GM21619 (cell line): Measurements from ENCODE around the gene PRKAA2.
"Not testable (repeated sequence)": the region's sequence is repeated elsewhere in the genome, so short reads cannot be mapped to it uniquely, and the experiment has no call there.

Source experiments
- ATAC-seq: cut with Tn5 transposase; IDR thresholded peaks from one replicate; pipeline ENCODE4 v1.9.1; 2021; ENCODE audit not compliant: unreplicated experiment

PRKAA2 gene

DNA sequence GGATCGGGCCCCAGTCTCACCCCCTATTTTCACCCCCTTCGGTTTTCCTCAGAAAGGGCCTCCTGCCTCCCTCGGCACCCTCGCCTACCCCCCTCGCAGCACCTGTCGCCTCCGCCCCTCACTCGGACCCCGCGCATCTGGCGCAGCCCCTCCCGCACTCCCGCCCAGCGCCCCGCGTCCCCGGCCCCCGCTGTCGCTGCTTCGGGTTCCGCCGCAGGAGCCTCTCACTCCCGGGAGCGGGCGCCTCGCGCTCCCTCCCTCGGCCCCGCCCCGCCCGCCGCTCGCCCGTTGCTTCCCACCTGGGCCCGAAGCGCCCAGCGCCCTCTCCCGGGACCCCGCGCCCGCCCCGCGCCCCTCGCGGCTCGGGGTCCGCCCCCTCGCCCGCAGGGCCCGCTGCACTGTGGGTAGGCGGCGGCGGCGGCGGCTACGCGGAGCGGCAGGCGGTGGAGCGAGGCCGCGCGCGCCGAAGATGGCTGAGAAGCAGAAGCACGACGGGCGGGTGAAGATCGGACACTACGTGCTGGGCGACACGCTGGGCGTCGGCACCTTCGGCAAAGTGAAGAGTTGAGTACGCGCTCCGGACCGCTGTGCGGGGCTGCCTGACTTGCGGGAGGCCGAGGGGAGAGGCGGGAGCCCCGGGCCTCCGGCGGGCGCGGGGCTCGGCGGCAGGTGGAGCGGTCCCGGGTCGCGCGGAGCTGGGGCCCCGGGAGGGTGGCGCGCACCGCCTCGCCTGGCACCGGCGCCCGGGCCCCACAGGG lies at the start of gene PRKAA2:
PRKAA2 (plus strand) TSS at position 396 of the 758 bp plus-strand sequence; CDS start at position 470, 74 bp downstream.
- no peak for ATAC-seq

DNA sequence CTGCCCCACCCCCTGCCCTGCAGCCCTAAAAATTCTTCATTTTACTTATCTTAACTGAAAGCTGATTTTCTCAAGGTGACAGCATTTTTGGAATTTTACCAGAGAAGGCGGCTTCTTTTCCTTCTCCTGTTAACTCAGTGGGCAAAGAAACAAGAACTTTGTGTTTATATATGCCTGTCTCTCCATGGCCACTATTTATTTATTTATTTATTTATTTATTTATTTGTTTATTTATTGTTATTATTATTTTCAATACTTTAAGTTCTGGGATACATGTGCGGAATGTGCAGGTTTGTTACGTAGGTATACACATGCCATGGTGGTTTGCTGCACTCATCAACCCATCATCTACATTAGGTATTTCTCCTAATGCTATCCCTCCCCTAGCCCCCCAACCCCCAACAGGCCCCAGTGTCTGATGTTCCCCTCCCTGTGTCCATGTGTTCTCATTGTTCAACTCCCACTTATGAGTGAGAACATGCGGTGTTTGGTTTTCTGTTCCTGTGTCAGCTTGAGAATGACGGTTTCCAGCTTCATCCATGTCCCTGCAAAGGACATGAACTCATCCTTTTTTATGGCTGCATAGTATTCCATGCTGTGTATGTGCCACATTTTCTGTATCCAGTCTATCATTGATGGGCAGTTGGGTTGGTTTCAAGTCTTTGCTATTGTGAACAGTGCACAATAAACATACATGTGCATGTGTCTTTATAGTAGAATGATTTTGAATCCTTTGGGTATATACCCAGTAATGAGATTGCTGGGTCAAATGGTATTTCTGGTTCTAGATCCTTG lies 49.5 kb upstream of the PRKAA2 start:
- not testable (repeated sequence) for ATAC-seq

DNA sequence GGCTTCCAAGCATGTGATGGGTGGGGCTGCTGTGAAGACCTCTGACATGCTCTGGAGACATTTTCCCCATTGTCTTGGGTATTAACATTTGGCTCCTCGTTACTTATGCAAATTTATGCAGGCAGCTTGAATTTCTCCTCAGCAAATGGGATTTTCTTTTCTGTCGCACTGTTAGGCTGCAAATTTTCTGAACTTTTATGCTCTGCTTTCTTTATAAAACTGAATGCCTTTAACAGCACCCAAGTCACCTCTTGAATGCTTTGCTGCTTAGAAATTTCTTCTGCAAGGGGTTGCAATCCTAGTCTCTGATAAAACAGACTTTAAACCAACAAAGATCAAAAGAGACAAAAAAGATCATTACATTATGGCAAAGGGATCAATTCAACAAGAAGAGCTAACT lies 35.0 kb upstream of the PRKAA2 start:
- not testable (repeated sequence) for ATAC-seq

DNA sequence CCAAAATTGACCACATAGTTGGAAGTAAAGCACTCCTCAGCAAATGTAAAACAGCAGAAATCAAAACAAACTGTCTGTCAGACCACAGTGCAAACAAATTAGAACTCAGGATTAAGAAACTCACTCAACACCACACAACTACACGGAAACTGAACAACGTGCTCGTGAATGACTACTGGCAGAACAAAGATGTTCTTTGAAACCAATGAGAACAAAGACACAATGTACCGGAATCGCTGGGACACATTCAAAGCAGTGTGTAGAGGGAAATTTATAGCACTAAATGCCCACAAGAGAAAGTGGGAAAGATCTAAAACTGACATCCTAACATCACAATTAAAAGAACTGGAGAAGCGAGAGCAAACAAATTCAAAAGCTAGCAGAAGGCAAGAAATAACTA lies 34.3 kb upstream of the PRKAA2 start:
- not testable (repeated sequence) for ATAC-seq

DNA sequence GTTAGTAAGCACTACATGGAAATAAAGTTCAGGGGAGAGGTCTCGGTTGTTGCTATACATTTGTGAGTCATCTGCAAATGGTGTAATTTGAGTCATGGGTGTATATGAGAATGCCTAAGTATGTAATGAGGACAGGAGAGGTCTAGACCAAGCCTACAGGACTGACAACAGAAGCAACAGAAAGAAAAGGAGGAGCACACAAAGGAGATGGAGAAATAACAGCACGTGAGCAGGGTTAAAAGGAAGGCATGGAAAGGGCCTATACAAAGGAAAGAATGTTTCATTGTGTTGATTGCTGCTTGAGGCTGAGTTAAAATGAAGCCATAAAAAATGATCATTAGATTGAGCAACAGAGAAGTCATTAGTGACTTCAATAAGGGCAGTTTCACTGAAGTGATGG lies 28.0 kb upstream of the PRKAA2 start:
- ATAC-seq: no peak

DNA sequence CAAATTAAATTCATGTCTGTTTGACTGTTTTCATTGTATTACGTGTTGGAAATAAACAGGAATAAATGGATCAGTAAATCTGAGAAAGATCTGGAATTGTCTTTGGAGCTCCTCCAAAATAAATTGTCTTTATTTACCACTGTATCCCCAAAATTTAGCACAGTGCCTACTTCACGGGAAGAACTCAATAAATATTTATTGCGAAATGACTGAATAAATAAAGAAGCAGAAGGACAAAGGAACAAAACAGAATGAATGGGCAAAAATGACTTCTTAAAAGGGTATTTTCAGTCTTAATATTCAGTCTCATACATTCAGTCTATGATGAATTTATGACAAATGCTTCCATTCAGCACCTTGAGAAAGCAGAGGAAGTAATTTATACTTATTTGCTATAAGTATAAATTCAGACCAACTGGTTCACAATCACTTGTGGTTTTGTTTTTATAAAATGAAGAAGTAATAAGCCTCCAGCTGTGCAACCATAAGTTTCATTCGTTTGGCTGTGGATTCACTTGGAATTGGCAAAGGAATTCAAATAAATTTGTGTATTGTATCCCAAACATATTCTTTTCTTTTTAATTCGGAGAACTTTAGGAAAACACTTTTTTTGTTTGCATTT lies 19.2 kb upstream of the PRKAA2 start:
- no peak for ATAC-seq

DNA sequence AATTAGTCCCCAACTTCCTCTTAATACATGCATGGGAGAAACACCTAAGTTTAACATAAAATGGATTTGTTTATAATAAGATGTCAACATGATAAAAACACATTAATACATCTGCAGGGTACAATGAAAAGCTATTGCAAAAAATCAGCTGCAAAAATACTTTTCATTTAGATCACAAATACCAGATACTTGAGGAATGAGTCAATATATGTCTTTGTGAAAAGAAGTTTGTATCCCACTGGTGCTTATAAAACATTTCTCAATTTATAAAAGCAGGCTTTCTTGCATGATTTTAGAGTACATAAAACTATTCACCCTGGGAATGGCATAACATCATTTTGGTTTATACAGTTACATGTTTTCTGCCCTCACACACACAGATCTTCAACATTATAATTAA lies 18.6 kb upstream of the PRKAA2 start:
- ATAC-seq: no peak

DNA sequence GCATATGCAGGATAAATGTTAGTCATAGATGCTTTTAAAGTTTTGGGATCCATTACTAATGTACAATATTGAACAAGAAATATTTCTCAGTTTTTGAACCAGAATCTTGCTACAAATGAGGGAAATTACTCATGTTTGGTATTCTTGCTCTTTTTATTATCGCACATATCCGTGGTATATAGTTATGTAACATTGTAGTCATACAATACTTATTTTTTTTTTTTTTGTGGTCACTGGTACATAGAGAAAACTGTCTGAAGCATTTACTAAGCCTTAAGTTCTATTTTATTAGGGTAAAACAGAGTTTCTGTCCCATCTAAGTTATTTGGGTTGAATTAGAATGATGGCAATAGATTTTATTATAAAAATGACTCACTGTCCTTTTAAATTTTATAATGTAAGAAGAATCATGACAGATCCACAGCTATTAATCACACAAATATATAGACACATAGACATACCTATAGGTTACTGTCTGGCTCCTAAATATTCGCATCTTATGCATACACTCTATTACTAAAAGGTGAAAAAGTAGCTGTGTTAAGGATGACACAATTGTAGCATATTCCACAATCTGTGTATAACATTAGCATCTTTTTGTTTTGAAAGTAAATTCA lies 18.0 kb upstream of the PRKAA2 start:
- ATAC-seq: no peak

DNA sequence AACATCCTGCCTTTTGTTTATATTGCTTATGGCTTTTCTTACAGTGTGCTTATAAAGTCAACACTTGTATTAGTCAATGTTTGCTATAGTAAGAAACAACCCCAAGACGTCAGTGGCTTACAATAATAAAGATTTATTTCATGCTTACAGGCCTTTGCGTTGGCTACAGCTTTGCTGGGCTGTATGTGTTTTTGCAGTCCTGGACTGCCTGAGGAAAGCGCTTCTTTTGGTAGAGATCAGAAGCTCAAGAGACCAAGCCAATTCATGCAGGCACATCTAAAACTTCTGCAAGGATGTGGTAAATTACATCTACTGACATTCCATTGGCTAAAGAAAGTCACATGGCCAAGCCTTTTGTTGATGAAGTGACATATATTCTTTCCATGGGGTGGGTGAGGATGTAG lies 17.5 kb upstream of the PRKAA2 start:
- ATAC-seq: no peak

DNA sequence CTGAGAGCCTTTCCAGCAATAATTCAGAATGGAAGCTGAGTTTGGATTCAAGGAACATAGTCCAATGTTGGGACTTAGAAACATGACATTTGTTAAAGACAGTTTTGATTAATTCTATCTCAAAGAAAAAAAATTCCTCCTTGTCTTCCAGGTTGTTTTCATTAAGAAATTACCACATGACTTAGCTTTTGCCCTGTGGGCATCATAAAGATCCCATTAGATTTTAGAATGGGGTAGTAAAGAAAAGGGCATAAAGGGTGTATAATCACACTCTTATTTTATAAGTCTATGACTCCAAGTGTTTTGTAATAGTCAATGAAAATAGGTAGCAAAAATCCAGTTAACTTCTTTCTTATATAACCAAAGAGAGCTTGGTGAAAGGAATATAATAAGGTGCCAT lies 14.3 kb upstream of the PRKAA2 start:
- no peak for ATAC-seq

DNA sequence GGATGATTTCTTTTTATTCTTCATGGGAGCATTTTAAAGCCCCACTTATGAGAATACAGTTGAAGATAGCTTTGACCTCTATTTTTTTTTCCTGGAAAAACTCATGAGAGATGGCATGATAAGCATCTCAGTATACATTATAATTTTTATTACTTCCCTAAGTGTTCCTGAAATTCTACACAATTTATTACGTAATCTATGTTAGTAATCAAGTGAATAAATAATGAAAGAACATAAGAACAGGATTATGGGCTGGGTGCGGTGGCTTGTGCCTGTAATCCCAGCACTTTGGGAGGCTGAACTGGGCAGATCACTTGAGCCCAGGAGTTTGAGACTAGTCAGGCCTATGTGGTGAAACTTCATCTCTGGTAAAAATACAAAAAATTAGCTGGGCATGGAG lies 13.2 kb upstream of the PRKAA2 start:
- no peak for ATAC-seq

DNA sequence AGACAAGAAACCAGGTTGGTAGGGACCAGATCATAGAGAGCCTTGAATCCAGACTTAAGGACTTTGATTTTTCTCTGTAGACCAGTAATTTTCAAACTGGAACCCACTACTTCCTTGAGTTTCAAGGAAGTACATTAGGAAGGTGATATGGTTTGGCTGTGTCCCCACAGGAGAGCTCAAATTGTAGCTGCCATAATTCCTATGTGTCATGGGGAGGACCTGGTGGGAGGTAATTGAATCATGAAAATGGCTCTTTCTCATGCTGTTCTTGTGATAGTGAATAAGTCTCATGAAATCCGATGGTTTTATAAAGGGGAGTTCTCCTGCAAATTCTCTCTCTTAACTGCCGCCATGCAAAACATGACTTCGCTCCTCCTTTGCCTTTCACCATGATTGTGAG lies 10.1 kb upstream of the PRKAA2 start:
- no peak for ATAC-seq

DNA sequence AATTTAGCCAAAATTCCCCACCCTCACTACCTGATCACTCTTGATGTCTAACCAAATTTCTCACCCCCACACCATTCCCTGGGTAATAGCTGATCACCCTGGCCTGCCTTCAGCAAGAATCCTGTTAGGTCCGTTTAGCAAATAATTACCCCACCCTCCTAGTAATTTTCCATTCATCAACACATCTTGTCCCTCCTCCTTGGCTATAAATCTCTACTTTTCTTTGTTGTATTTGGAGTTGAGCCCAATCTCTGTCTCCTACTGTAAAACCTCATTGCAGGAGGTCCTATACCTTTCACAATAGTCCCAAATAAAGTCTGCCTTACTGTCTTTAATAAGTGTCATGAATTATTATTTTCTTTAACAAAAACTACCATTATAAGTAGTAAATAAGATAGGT lies 6.9 kb upstream of the PRKAA2 start:
- no peak for ATAC-seq

DNA sequence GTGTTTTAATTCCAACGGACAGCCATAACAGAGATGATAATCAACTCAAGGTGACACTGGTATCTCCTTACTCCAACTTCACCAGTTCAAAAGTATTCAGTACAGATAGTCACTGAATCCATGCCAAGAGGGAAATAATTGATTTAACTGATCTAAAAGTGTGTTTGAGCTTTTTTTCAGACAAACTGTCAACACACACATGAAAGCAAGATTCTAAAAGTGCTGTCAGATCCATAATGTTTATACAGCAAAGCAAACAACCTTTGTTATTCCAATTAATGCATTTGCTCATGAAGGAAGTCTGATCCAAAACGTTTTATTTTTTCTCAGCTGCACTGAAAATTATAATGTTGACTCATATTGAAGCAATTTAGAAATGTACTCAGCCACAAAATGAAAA lies 5.9 kb upstream of the PRKAA2 start:
- ATAC-seq: no peak

DNA sequence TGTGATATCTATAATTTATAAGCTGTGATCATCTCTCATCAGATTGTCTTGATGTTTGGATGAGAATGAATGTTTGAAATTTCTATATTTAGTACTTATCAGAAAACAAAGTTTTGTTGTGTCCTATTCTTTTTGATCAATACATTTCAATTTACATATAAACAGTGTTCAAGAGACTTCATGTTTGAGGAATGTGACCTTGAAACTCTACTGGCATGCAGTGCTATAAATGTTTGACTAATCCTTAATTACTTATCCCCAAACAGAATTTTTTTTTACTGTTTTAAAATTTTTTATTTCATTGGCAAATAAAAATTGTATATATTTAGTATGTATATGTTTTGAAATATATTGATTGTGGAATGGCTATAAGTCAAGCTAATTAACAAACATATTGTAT lies 1.5 kb upstream of the PRKAA2 start:
- ATAC-seq: no peak

DNA sequence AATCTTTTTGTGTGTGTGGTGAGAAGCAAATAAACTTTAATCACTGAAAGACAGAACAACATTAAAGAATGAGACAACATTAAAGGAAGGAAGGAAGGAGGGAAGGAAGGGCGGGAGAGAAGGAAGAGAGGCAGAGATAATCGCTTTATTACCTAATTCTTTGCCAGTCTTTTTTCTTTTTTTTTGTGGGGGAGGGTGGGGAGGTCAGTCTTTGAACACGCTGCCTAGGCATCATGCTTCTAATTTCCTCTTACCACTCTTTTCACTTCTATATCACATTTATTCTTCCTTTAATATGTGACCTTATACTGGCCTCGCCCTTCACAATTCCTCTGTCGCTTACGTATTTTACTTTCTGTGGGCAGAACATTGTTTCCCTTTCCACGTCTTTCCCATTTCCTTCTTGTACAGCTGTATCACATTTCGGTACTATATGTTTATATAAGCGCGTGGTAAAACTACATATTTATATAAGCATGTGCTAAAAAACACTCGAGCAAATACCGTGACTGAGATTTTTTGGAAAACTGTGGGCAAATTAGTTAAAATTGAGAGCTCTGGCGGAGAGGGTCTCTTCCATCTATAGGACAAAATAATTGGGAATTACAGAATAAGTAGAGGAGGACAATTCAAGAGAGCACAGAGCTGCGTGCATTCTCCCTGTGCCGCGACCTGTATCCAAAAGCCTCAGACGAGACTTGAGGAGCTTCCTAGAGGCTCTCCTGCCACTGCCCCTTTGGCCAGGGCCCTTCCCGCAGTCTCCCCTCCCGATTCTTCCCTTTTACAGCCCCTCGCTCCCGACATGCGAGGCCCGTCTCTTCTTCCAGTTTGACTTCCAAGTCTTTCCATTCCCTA lies 823 bp upstream of the PRKAA2 start:
- ATAC-seq: no peak

DNA sequence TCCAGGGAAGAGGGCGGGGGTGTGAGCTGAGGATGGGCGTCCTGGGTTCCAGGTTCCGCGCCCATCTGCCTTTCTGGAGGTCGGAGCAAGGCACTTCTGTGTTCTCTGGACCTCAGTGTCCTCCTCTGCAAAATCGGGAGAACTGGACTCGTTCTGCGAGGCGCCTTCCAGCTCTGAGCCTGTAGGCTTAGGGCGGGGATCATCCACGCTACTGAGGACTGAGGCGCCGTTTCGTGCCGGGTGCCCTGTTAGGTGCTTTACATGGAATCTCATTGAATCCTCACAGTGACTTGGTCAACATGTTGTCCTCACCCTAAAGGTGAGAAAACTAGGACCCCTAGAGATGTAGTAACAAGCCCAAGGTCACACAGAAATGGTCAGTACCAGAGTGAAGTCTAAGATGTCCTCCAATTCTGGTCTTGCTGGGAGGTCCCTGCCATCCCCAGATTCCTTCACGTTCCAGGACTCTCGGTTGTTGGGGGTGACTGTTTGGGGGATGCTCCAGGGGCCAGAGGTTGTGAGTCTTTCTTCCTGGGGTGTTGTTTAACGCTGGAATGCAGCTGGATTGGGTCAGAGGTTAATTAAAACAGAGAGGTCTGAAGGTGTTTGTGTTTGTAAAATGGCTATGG lies 677 bp downstream of the PRKAA2 start:
- ATAC-seq: no peak

DNA sequence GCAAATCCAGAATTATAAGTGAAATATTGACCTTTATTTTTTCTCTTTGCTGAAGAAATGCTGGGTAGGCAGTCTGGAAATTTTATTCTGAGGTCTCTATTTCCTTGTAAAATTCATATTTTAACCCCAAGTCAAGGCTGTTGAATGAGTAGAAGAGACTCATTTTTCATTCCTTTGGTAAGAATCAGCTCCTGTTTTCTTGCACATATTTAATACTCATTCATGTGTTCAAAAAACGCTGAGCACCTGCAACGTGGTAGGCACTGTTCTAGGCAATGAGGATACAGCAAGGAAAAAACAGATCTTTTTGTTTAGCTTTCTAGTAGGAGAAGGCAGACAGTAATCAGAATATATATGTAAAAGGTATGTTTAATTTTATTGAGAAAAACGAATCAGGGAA lies 1.5 kb downstream of the PRKAA2 start:
- no peak for ATAC-seq

DNA sequence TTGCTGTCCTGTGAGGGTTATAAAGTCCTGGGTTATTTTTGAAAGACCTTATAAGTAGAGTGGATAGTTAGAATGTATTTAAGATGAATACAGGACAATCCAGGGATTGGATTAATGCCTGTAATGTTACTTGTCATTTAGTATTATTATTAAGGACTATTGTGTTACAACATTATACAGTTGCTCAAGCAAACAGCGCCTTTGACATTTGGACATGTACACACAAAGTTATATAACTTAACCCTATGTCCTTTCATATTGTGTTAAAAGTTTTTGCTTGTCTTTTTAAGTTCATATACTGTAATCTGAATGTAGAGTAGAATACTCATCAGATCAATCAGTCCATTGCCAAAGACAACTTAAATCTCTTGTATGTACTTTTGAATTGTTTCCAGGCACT lies 2.0 kb downstream of the PRKAA2 start:
- no peak for ATAC-seq

DNA sequence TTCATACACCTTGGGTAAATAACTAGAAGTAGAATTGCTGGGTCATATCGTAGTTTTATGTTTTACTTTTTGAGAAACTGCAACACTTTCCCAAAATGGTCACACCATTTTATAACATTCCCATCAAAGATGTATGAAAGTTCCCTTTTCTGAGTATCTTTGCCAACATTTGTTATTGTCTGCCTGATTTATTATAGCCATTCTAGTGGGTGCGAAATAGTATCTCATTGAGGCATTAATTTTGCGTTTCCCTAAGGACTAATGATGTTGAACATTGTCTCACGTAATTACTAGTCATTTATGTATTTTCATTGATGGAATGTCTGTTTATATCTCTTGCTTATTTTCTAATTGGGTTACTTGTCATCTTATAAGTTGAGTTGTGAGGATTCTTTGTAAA lies 3.4 kb downstream of the PRKAA2 start:
- ATAC-seq: no peak
